ENCODE data around the gene CACNG3.

DNA sequence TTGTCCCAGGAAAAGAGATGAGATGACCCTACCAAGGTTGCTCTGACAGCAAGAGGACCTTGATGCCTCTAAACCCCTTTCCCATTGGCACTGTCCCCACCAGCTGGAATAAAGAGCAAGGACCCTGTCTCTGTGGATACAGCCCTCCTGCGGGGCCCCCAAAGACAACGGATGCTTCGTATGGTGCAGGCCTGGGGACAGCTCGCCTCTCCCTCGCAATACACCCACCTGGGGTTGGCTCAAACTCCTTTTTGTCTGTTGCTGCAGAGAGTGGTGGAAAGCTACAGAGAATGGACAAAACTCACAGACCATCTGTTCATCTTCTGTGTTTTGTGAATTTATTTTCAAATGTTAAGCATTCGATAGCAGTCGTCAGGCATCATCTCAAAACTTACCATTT lies 27.6 kb upstream of the CACNG3 start:
- TF ChIP-seq CTCF (conservative IDR thresholded peaks at IDR 0.05; ENCODE audit: low read length): no peak
- TF ChIP-seq EZH2phosphoT487 (IDR thresholded peaks at IDR 0.05; ENCODE audit: borderline replicate concordance): no peak
